Stimulated activated CD4-positive, alpha-beta T cell treated with anti-CD3 and anti-CD28 coated beads, TNF-alpha, amount 100 ng/mL, for 4 hours (primary cell): ENCODE results near the gene BABAM2.
A peak's percentile ranks its signal among the peaks of the same experiment; 100 is the strongest.
"Not testable (repeated sequence)": the region's sequence is repeated elsewhere in the genome, so short reads cannot be mapped to it uniquely, and the experiment has no call there.

Experiments
- DNase-seq, 3 experiments: peaks; one replicate each; pipeline ENCODE4 v3.0.0-alpha.2; 2020; ENCODE audit warnings: low read depth in 3 of 3

BABAM2 gene

GRCh38 chr2:28360058-28360717, 469.7 kb downstream of the BABAM2 start:
- no peak for DNase-seq

GRCh38 chr2:28360718-28361293, 470.3 kb downstream of the BABAM2 start:
- no peak for DNase-seq

- no peak for DNase-seq
Measured at GRCh38 chr2:28361991-28362710, 471.6 kb downstream of the BABAM2 start.

- no peak for DNase-seq
Measured at GRCh38 chr2:28362991-28363521, 472.5 kb downstream of the BABAM2 start.

GRCh38 chr2:28363686-28364280, 473.3 kb downstream of the BABAM2 start:
- DNase-seq, result no peak

GRCh38 chr2:28364610-28365009, 474.1 kb downstream of the BABAM2 start:
- no peak for DNase-seq

- DNase-seq, result no peak
Measured at GRCh38 chr2:28365158-28365557, 474.6 kb downstream of the BABAM2 start.

- no peak for DNase-seq
Measured at GRCh38 chr2:28366149-28366495, 475.6 kb downstream of the BABAM2 start.

GRCh38 chr2:28366496-28367282, 476.2 kb downstream of the BABAM2 start:
- peak in 2 of 3 experiments; percentile 21 to 37 for DNase-seq

- no peak for DNase-seq
Measured at GRCh38 chr2:28367667-28368356, 477.3 kb downstream of the BABAM2 start.

GRCh38 chr2:28368357-28368798, 477.8 kb downstream of the BABAM2 start:
- no peak for DNase-seq

- no peak for DNase-seq
Measured at GRCh38 chr2:28369358-28369757, 478.8 kb downstream of the BABAM2 start.

GRCh38 chr2:28370354-28370753, 479.8 kb downstream of the BABAM2 start:
- DNase-seq, result no peak

GRCh38 chr2:28371728-28372127, 481.2 kb downstream of the BABAM2 start:
- DNase-seq, result not testable (repeated sequence)

GRCh38 chr2:28373854-28374253, 483.3 kb downstream of the BABAM2 start:
- no peak for DNase-seq

- DNase-seq, result no peak
Measured at GRCh38 chr2:28374331-28374730, 483.8 kb downstream of the BABAM2 start.

GRCh38 chr2:28375236-28375635, 484.7 kb downstream of the BABAM2 start:
- no peak for DNase-seq

- no peak for DNase-seq
Measured at GRCh38 chr2:28375742-28376631, 485.5 kb downstream of the BABAM2 start.

- no peak for DNase-seq
Measured at GRCh38 chr2:28377195-28377816, 486.8 kb downstream of the BABAM2 start.
